ENCODE measurements around the gene MAST2. TPM values are rescaled to one million over a fixed set of nuclear protein-coding genes. Genes with fewer than 3 reads are reported as not detected.
A peak's percentile ranks its signal among the peaks of the same experiment; 100 is the strongest.

Gene MAST2
- total and polyA plus RNA-seq, 2 of the 13 experiments (the other 11 are each of a cell fraction or from before 2014, with no cell fraction given): 15.3 to 23.0 TPM

GRCh38 chr1:45979074-45979777 lies 175.8 kb downstream of the MAST2 start (continued):
- TF ChIP-seq MBD4 (IDR thresholded peaks at IDR 0.05; ENCODE audit: borderline replicate concordance, low read length): 0 out of 2 replicates have a peak, but pooled peaks have one; percentile 27
- TF ChIP-seq ZMYM3 (CRISPR knock-in tag; IDR thresholded peaks at IDR 0.05): peak; percentile 85
- TF ChIP-seq MXD4 (CRISPR knock-in tag; IDR thresholded peaks at IDR 0.05): 0 out of 2 replicates have a peak, but pooled peaks have one; percentile 46
- TF ChIP-seq FOXA3 (CRISPR knock-in tag; IDR thresholded peaks at IDR 0.05): peak; percentile 80
- TF ChIP-seq ZNF264 (CRISPR knock-in tag; IDR thresholded peaks at IDR 0.05): 0 out of 2 replicates have a peak, but pooled peaks have one; percentile 16
- TF ChIP-seq GATAD2A (CRISPR knock-in tag; IDR thresholded peaks at IDR 0.05): peak; percentile 88
- peak; percentile 31; the same call in 1 of the 2 replicates for TF ChIP-seq ARID4A (CRISPR knock-in tag; IDR thresholded peaks at IDR 0.05; ENCODE audit: borderline replicate concordance)
- peak; percentile 87 for TF ChIP-seq HNF4G (IDR thresholded peaks at IDR 0.05; ENCODE audit: borderline replicate concordance, low read depth, low read length)
- TF ChIP-seq HNF4G (CRISPR knock-in tag; IDR thresholded peaks at IDR 0.05; ENCODE audit: borderline replicate concordance, low read depth): 0 out of 2 replicates have a peak, but pooled peaks have one; percentile 21
- TF ChIP-seq BCL6 (CRISPR knock-in tag; IDR thresholded peaks at IDR 0.05): 0 out of 2 replicates have a peak, but pooled peaks have one; percentile 28
- peak; percentile 84 for TF ChIP-seq FOXP4 (CRISPR knock-in tag; IDR thresholded peaks at IDR 0.05)
- no peak for TF ChIP-seq CREB1 (IDR thresholded peaks at IDR 0.05)
- peak; percentile 74; the same call in 1 of the 2 replicates for TF ChIP-seq CREB1 (CRISPR knock-in tag; IDR thresholded peaks at IDR 0.05)
- peak; percentile 52; the same call in 1 of the 2 replicates for TF ChIP-seq NR2C2 (CRISPR knock-in tag; IDR thresholded peaks at IDR 0.05; ENCODE audit: borderline replicate concordance)
- TF ChIP-seq SMARCC2 (IDR thresholded peaks at IDR 0.05): no peak
- peak; percentile 98 for TF ChIP-seq TFAP4 (IDR thresholded peaks at IDR 0.05; ENCODE audit: borderline replicate concordance, low read depth)
- peak; percentile 49 for TF ChIP-seq TBX2 (CRISPR knock-in tag; IDR thresholded peaks at IDR 0.05; ENCODE audit: borderline replicate concordance)
- TF ChIP-seq ISL2 (CRISPR knock-in tag; IDR thresholded peaks at IDR 0.05): 0 out of 2 replicates have a peak, but pooled peaks have one; percentile 38
- TF ChIP-seq TCF7 (IDR thresholded peaks at IDR 0.05; ENCODE audit: low read depth): peak; percentile 44; the same call in 1 of the 2 replicates

Data from HepG2 (cell line).